A549 (cell line): ENCODE measurements around the gene MMS19. TPM values are rescaled to one million over a fixed set of nuclear protein-coding genes. Genes with fewer than 3 reads are reported as not detected.

ENCODE experiments used
- polyA plus RNA-seq, 4 experiments: library from polyadenylated mRNA; depleted of rRNA in 3 of 4; stranded (reverse); fragments of >200 nt; fragmentation: RNase III in 1 of 4; extraction: RNeasy Plus Mini Kit Qiagen cat#74134 plus additional on column Dnase treatment in 1 of 4; gene quantifications; 2 replicates in 3 of 4; 3 replicates in 1 of 4; pipeline ENCODE4 v1.2.3, GENCODE V29; 2011 to 2017
- small RNA-seq, 6 experiments: library from RNA; depleted of rRNA; stranded (forward); fragments of <200 nt; gene quantifications; one replicate each; pipeline ENCODE3, GENCODE V24; 2012

Gene MMS19
- polyA plus RNA-seq, 2 of the 4 experiments (the other 2 are of a cell fraction): 60.6 to 65.6 TPM

Small RNA genes within 50 kb of the gene (small RNA-seq; reads per million reads assigned to genes)
- 0 reads per million in 6 experiments for gene RF00019

Other genes starting within 250 kb of the MMS19 start
- 11.9 and 13.9 TPM in 2 replicates for gene ARHGAP19, start 205.8 kb downstream of the MMS19 start, polyA plus RNA-seq (2011; rRNA removed)
- gene ARHGAP19, start 205.8 kb downstream of the MMS19 start, polyA plus RNA-seq (2017; fragmentation: RNase III; extraction: RNeasy Plus Mini Kit Qiagen cat#74134 plus additional on column Dnase treatment): 6.0 to 6.9 TPM (median 6.6 TPM) in 3 replicates
- 1.3 and 1.5 TPM in 2 replicates for gene FRAT1, start 179.2 kb downstream of the MMS19 start, polyA plus RNA-seq (2011; rRNA removed)
- gene FRAT1, start 179.2 kb downstream of the MMS19 start, polyA plus RNA-seq (2017; fragmentation: RNase III; extraction: RNeasy Plus Mini Kit Qiagen cat#74134 plus additional on column Dnase treatment): 1.2 to 2.3 TPM (median 2.0 TPM) in 3 replicates
- gene FRAT2, start 163.7 kb downstream of the MMS19 start, polyA plus RNA-seq (2011; rRNA removed): 4.1 and 4.4 TPM in 2 replicates
- 2.8 to 5.0 TPM (median 3.9 TPM) in 3 replicates for gene FRAT2, start 163.7 kb downstream of the MMS19 start, polyA plus RNA-seq (2017; fragmentation: RNase III; extraction: RNeasy Plus Mini Kit Qiagen cat#74134 plus additional on column Dnase treatment)
- 38.1 and 40.8 TPM in 2 replicates for gene RRP12, start 97.1 kb downstream of the MMS19 start, polyA plus RNA-seq (2011; rRNA removed)
- gene RRP12, start 97.1 kb downstream of the MMS19 start, polyA plus RNA-seq (2017; fragmentation: RNase III; extraction: RNeasy Plus Mini Kit Qiagen cat#74134 plus additional on column Dnase treatment): 37.0 to 43.9 TPM (median 37.9 TPM) in 3 replicates
- 459 and 516 TPM in 2 replicates for gene PGAM1, start 72.2 kb downstream of the MMS19 start, polyA plus RNA-seq (2011; rRNA removed)
- 516 to 557 TPM (median 525 TPM) in 3 replicates for gene PGAM1, start 72.2 kb downstream of the MMS19 start, polyA plus RNA-seq (2017; fragmentation: RNase III; extraction: RNeasy Plus Mini Kit Qiagen cat#74134 plus additional on column Dnase treatment)
- gene EXOSC1, start 52.4 kb downstream of the MMS19 start, polyA plus RNA-seq (2011; rRNA removed): 64.0 and 71.7 TPM in 2 replicates
- 54.0 to 54.8 TPM (median 54.8 TPM) in 3 replicates for gene EXOSC1, start 52.4 kb downstream of the MMS19 start, polyA plus RNA-seq (2017; fragmentation: RNase III; extraction: RNeasy Plus Mini Kit Qiagen cat#74134 plus additional on column Dnase treatment)
- gene ZDHHC16, start 52.2 kb downstream of the MMS19 start, polyA plus RNA-seq (2011; rRNA removed): 57.0 and 71.6 TPM in 2 replicates
- 47.7 to 53.0 TPM (median 51.0 TPM) in 3 replicates for gene ZDHHC16, start 52.2 kb downstream of the MMS19 start, polyA plus RNA-seq (2017; fragmentation: RNase III; extraction: RNeasy Plus Mini Kit Qiagen cat#74134 plus additional on column Dnase treatment)
- 4.8 and 5.9 TPM in 2 replicates for gene UBTD1, start 502 bp upstream of the MMS19 start, polyA plus RNA-seq (2011; rRNA removed)
- gene UBTD1, start 502 bp upstream of the MMS19 start, polyA plus RNA-seq (2017; fragmentation: RNase III; extraction: RNeasy Plus Mini Kit Qiagen cat#74134 plus additional on column Dnase treatment): 9.1 to 11.6 TPM (median 10.4 TPM) in 3 replicates
- gene ANKRD2, start 74.4 kb upstream of the MMS19 start, polyA plus RNA-seq (2011; rRNA removed): 0.90 and 1.5 TPM in 2 replicates
- 4.7 to 8.4 TPM (median 5.8 TPM) in 3 replicates for gene ANKRD2, start 74.4 kb upstream of the MMS19 start, polyA plus RNA-seq (2017; fragmentation: RNase III; extraction: RNeasy Plus Mini Kit Qiagen cat#74134 plus additional on column Dnase treatment)
- 2.0 TPM in 2 replicates for gene HOGA1, start 86.0 kb upstream of the MMS19 start, polyA plus RNA-seq (2011; rRNA removed)
- gene HOGA1, start 86.0 kb upstream of the MMS19 start, polyA plus RNA-seq (2017; fragmentation: RNase III; extraction: RNeasy Plus Mini Kit Qiagen cat#74134 plus additional on column Dnase treatment): 3.1 to 3.5 TPM (median 3.1 TPM) in 3 replicates
- gene C10orf62, start 91.3 kb upstream of the MMS19 start, polyA plus RNA-seq (2011; rRNA removed): 0.12 TPM in 1 of 2 replicates, not detected in the other
- gene C10orf62, start 91.3 kb upstream of the MMS19 start, polyA plus RNA-seq (2017; fragmentation: RNase III; extraction: RNeasy Plus Mini Kit Qiagen cat#74134 plus additional on column Dnase treatment): 0.10 TPM in 1 of 3 replicates, not detected in the others
- 13.8 and 14.2 TPM in 2 replicates for gene MORN4, start 135.1 kb upstream of the MMS19 start, polyA plus RNA-seq (2011; rRNA removed)
- gene MORN4, start 135.1 kb upstream of the MMS19 start, polyA plus RNA-seq (2017; fragmentation: RNase III; extraction: RNeasy Plus Mini Kit Qiagen cat#74134 plus additional on column Dnase treatment): 8.3 to 10.9 TPM (median 8.9 TPM) in 3 replicates
- gene PI4K2A, start 142.2 kb upstream of the MMS19 start, polyA plus RNA-seq (2011; rRNA removed): 16.6 and 18.8 TPM in 2 replicates
- gene PI4K2A, start 142.2 kb upstream of the MMS19 start, polyA plus RNA-seq (2017; fragmentation: RNase III; extraction: RNeasy Plus Mini Kit Qiagen cat#74134 plus additional on column Dnase treatment): 14.1 to 16.6 TPM (median 14.8 TPM) in 3 replicates
- 48.7 and 64.1 TPM in 2 replicates for gene AVPI1, start 188.8 kb upstream of the MMS19 start, polyA plus RNA-seq (2011; rRNA removed)
- 58.4 to 72.3 TPM (median 70.3 TPM) in 3 replicates for gene AVPI1, start 188.8 kb upstream of the MMS19 start, polyA plus RNA-seq (2017; fragmentation: RNase III; extraction: RNeasy Plus Mini Kit Qiagen cat#74134 plus additional on column Dnase treatment)
- gene MARVELD1, start 215.3 kb upstream of the MMS19 start, polyA plus RNA-seq (2011; rRNA removed): 29.1 and 30.9 TPM in 2 replicates
- gene MARVELD1, start 215.3 kb upstream of the MMS19 start, polyA plus RNA-seq (2017; fragmentation: RNase III; extraction: RNeasy Plus Mini Kit Qiagen cat#74134 plus additional on column Dnase treatment): 27.4 to 31.7 TPM (median 31.3 TPM) in 3 replicates
- gene ZFYVE27, start 238.7 kb upstream of the MMS19 start, polyA plus RNA-seq (2011; rRNA removed): 17.1 and 20.2 TPM in 2 replicates
- 17.1 to 20.1 TPM (median 19.6 TPM) in 3 replicates for gene ZFYVE27, start 238.7 kb upstream of the MMS19 start, polyA plus RNA-seq (2017; fragmentation: RNase III; extraction: RNeasy Plus Mini Kit Qiagen cat#74134 plus additional on column Dnase treatment)